HG03175 (cell line): ENCODE data around the gene RBBP5.

ENCODE experiments used
- ATAC-seq: cut with Tn5 transposase; IDR thresholded peaks from one replicate; pipeline ENCODE4 v1.9.1; 2021; ENCODE audit warnings: mild to moderate bottlenecking, moderate library complexity; ENCODE audit not compliant: unreplicated experiment

RBBP5 gene

GRCh38 chr1:205129447-205130029 is 7.8 kb upstream of the RBBP5 start:
- ATAC-seq = no peak

- no peak for ATAC-seq
Observed at GRCh38 chr1:205128050-205128449, 6.3 kb upstream of the RBBP5 start.

GRCh38 chr1:205127646-205128045 is 5.9 kb upstream of the RBBP5 start:
- ATAC-seq = no peak

- no peak for ATAC-seq
Observed at GRCh38 chr1:205124726-205125125, 2.9 kb upstream of the RBBP5 start.

- ATAC-seq = peak; percentile 7
Observed at GRCh38 chr1:205122489-205122882, 708 bp upstream of the RBBP5 start.

- no peak for ATAC-seq
Observed at GRCh38 chr1:205118752-205119151, 3.0 kb downstream of the RBBP5 start.

- no peak for ATAC-seq
Observed at GRCh38 chr1:205111354-205111753, 10.4 kb downstream of the RBBP5 start.

GRCh38 chr1:205109711-205110110 is 12.1 kb downstream of the RBBP5 start:
- ATAC-seq = no peak

GRCh38 chr1:205109269-205109668 is 12.5 kb downstream of the RBBP5 start:
- no peak for ATAC-seq

- ATAC-seq = no peak
Observed at GRCh38 chr1:205108464-205108863, 13.3 kb downstream of the RBBP5 start.

GRCh38 chr1:205107327-205107726 is 14.5 kb downstream of the RBBP5 start:
- ATAC-seq = no peak

- ATAC-seq = no peak
Observed at GRCh38 chr1:205102404-205102803, 19.4 kb downstream of the RBBP5 start.

- no peak for ATAC-seq
Observed at GRCh38 chr1:205098242-205098641, 23.5 kb downstream of the RBBP5 start.

GRCh38 chr1:205095422-205095821 is 26.4 kb downstream of the RBBP5 start:
- ATAC-seq = no peak

- ATAC-seq = no peak
Observed at GRCh38 chr1:205091043-205091740, 30.6 kb downstream of the RBBP5 start.

- no peak for ATAC-seq
Observed at GRCh38 chr1:205088341-205088740, 33.4 kb downstream of the RBBP5 start.

- no peak for ATAC-seq
Observed at GRCh38 chr1:205084360-205084759, 37.4 kb downstream of the RBBP5 start, which contains the start of gene TMEM81. TMEM81 (minus strand) TSS chr1:205084460; CDS start chr1:205084320, 140 bp downstream.

GRCh38 chr1:205082431-205082830 is 39.3 kb downstream of the RBBP5 start:
- no peak for ATAC-seq

- no peak for ATAC-seq
Observed at GRCh38 chr1:205077934-205078311, 43.9 kb downstream of the RBBP5 start.

- ATAC-seq = no peak
Observed at GRCh38 chr1:205077158-205077933, 44.4 kb downstream of the RBBP5 start.

- no peak for ATAC-seq
Observed at GRCh38 chr1:205076245-205076761, 45.5 kb downstream of the RBBP5 start.
